NT2/D1 (cell line): ENCODE results near the gene SAG.

Source experiments
- SUZ12 ChIP-seq: IDR thresholded peaks from 2 replicates; pipeline ENCODE4 v1.6.1; 2011; ENCODE audit not compliant: insufficient read length, insufficient read depth; ENCODE audit errors: extremely low read depth
- YY1 ChIP-seq: IDR thresholded peaks from 2 replicates; pipeline ENCODE4 v1.6.1; 2011; ENCODE audit not compliant: insufficient read length, insufficient read depth
- ZNF274 ChIP-seq: IDR thresholded peaks from 2 replicates; pipeline ENCODE4 v1.6.1; 2011; ENCODE audit warnings: mild to moderate bottlenecking, low read depth, low read length

- TF ChIP-seq ZNF274, result no peak
- no peak for TF ChIP-seq YY1
- TF ChIP-seq SUZ12, result no peak
Observed at GRCh38 chr2:233358335-233358734, 50.7 kb downstream of the SAG start.
